ENCODE data around the gene CSTB.

The CSTB gene

GRCh38 chr21:43818685-43819084 is 42.6 kb upstream of the CSTB start:
- no peak overlapping the region for H3K27ac ChIP-seq

GRCh38 chr21:43817157-43818086 is 41.3 kb upstream of the CSTB start:
- no peak overlapping the region for H3K27ac ChIP-seq
- TF ChIP-seq CTCF (conservative IDR thresholded peaks at IDR 0.05): no peak

More at GRCh38 chr21:43818685-43819084, 42.6 kb upstream of the CSTB start:
- no peak for TF ChIP-seq CTCF (conservative IDR thresholded peaks at IDR 0.05)

GRCh38 chr21:43816611-43817071 is 40.5 kb upstream of the CSTB start:
- H3K27ac ChIP-seq: no peak overlapping the region
- peak; percentile 7; the same call in 1 of the 2 replicates for TF ChIP-seq CTCF (conservative IDR thresholded peaks at IDR 0.05)

GRCh38 chr21:43815991-43816390 is 39.9 kb upstream of the CSTB start:
- no peak for TF ChIP-seq CTCF (conservative IDR thresholded peaks at IDR 0.05)
- H3K27ac ChIP-seq: peak overlapping the region; percentile 13; the same call in 1 of the 2 replicates

GRCh38 chr21:43815107-43815613 is 39.1 kb upstream of the CSTB start:
- H3K27ac ChIP-seq: no peak overlapping the region
- TF ChIP-seq CTCF (conservative IDR thresholded peaks at IDR 0.05): no peak

GRCh38 chr21:43814215-43815106 is 38.4 kb upstream of the CSTB start:
- peak overlapping the region; percentile 5; the same call in 1 of the 2 replicates for H3K27ac ChIP-seq
- TF ChIP-seq CTCF (conservative IDR thresholded peaks at IDR 0.05): no peak

- TF ChIP-seq CTCF (conservative IDR thresholded peaks at IDR 0.05): no peak
- H3K27ac ChIP-seq: peak overlapping the region; percentile 76; the same call in 1 of the 2 replicates
Observed at GRCh38 chr21:43813656-43813980, 37.5 kb upstream of the CSTB start.

Data from VCaP (cell line).